GM12878 (cell line): Measurements from ENCODE around the gene TNNC2. TPM values are rescaled to one million over a fixed set of nuclear protein-coding genes. Genes with fewer than 3 reads are reported as not detected.
"Not testable (repeated sequence)": the region's sequence is repeated elsewhere in the genome, so short reads cannot be mapped to it uniquely, and the experiment has no call there.

ENCODE experiments used
- ATAC-seq: fragments of 200-7000 bp; cut with Tn5 transposase; 3 replicates; pipeline ENCODE4 v1.9.1; 2020; ENCODE audit warnings: mild to moderate bottlenecking, moderate library complexity
- BruUV-seq: library from RNA; stranded (reverse); fragments of 400-500 nt; replicated peaks from 2 replicates; lab custom pipeline; 2021; lab: Mats Ljungman, UMichigan
- CTCF ChIA-PET: fragments of 300-600 bp; sonication (Branson Sonifier 250); formaldehyde crosslinking; extraction: SDS; loops from one replicate; lab custom pipeline; 2021; ENCODE audit warnings: inconsistent platforms; lab: Yijun Ruan, JAX
- POLR2A ChIA-PET: fragments of 350-600 bp; formaldehyde crosslinking; extraction: SDS; loops from one replicate; lab custom pipeline; 2021; ENCODE audit warnings: inconsistent platforms; lab: Charles Lee
- RAD21 ChIA-PET: fragments of 300-600 bp; sonication (Branson Sonifier 250); formaldehyde crosslinking; loops from one replicate; lab custom pipeline; 2023; ENCODE audit warnings: antibody characterized with exemption; ENCODE audit not compliant: unreplicated experiment; lab: Charles Lee
- SMC1A ChIA-PET: fragments of 300-600 bp; sonication (Branson Sonifier 250); formaldehyde crosslinking; loops from one replicate; lab custom pipeline; 2023; ENCODE audit not compliant: unreplicated experiment, uncharacterized antibody; lab: Charles Lee
- DNase-seq: peaks from one replicate; pipeline ENCODE4 v3.0.0-alpha.2; 2011; ENCODE audit warnings: low read depth, low spot score
- FAIRE-seq: peaks from 3 replicates; lab custom pipeline; 2011; peaks lifted over from hg19 to GRCh38; lab: Jason Lieb, UNC
- H2AFZ ChIP-seq: 2 replicates; pipeline ENCODE4 v1.6.0; 2011; ENCODE audit warnings: low read depth, low read length, control low read depth; ENCODE audit not compliant: control insufficient read depth
- H3K27ac ChIP-seq: 2 replicates; pipeline ENCODE4 v1.5.1; 2011; ENCODE audit warnings: control low read depth; ENCODE audit not compliant: control insufficient read depth, insufficient read depth
- H3K27me3 ChIP-seq, 2 experiments: replicated peaks in 1 of 2; 2 replicates each; pipeline versions ENCODE4 v1.6.0 to v1.6.1; 2011; ENCODE audit warnings: low read length in 1 of 2; ENCODE audit not compliant: control insufficient read depth in 2 of 2, insufficient read depth in 2 of 2
- H3K36me3 ChIP-seq, 2 experiments: 2 replicates each; pipeline ENCODE4 v1.5.1; 2011; ENCODE audit warnings: low read length in 1 of 2; ENCODE audit not compliant: control insufficient read depth in 2 of 2, insufficient read depth in 2 of 2
- H3K4me1 ChIP-seq: 2 replicates; pipeline ENCODE4 v1.6.1; 2011; ENCODE audit warnings: mild to moderate bottlenecking, low read length, moderate library complexity, mixed read lengths; ENCODE audit not compliant: control insufficient read depth, insufficient read depth
- H3K4me2 ChIP-seq: 2 replicates; pipeline ENCODE4 v1.6.0; 2011; ENCODE audit warnings: control low read depth; ENCODE audit not compliant: control insufficient read depth, insufficient read depth
- H3K4me3 ChIP-seq: fragments of 200-600 bp; sonication (generic); 2 replicates; pipeline ENCODE4 v1.5.1; 2016
- H3K79me2 ChIP-seq: 2 replicates; pipeline ENCODE4 v1.6.0; 2011; ENCODE audit warnings: low read length; ENCODE audit not compliant: control insufficient read depth, insufficient read depth
- H3K9ac ChIP-seq: 2 replicates; pipeline ENCODE4 v1.8.0; 2011; ENCODE audit warnings: low read length, control low read depth, mixed read lengths; ENCODE audit not compliant: control insufficient read depth, insufficient read depth
- H3K9me3 ChIP-seq: replicated peaks from 3 replicates; pipeline ENCODE4 v1.5.1; 2011; ENCODE audit warnings: mild to moderate bottlenecking, low read length; ENCODE audit not compliant: control insufficient read depth, insufficient read depth
- H4K20me1 ChIP-seq: 2 replicates; pipeline ENCODE4 v1.6.0; 2011; ENCODE audit not compliant: control insufficient read depth, insufficient read depth
- ZNF592 ChIP-seq: fragments of 450-650 bp; IDR thresholded peaks from 2 replicates; pipeline ENCODE4 v1.6.1; 2017; ENCODE audit warnings: mild to moderate bottlenecking, moderate library complexity
- WGBS: methylation state at CpG from one replicate; pipeline ENCODE4 v1.1.6; 2016; ENCODE audit warnings: low lambda C conversion rate; ENCODE audit not compliant: insufficient replicate concordance, insufficient coverage; ENCODE audit errors: missing lambda C conversion rate; 5-methylcytosine and 5-hydroxymethylcytosine counted together
- in situ Hi-C: fragments of 300-500 bp; cut with MboI; formaldehyde crosslinking; loops from 9 replicates; pipeline ENCODE4 v1.14.3; 2018; ENCODE audit warnings: mixed read lengths
- intact Hi-C: fragments of 100-400 bp; cut with micrococcal nuclease; formaldehyde crosslinking; loops from one replicate; pipeline ENCODE4 v1.14.2; 2022; ENCODE audit not compliant: unreplicated experiment
- polyA plus RNA-seq, 11 experiments: library from polyadenylated mRNA; depleted of rRNA in 4 of 11; unstranded in 6 of 11; stranded (reverse) in 5 of 11; fragments of >200 nt; fragmentation: Nextera tagmentation in 4 of 11; fragmentation: Illumina TruSeq in 1 of 11; extraction: Ambion mirVana in 4 of 11; extraction: Trizol in 1 of 11; gene quantifications; 1 replicate in 1 of 11; 2 replicates in 10 of 11; pipeline versions ENCODE4 v1.2.1 to v1.2.3, GENCODE V29; 2011 to 2016; ENCODE audit warnings: inconsistent platforms in 2 of 11, missing spikeins in 2 of 11, low read depth in 1 of 11
- total RNA-seq, 4 experiments: library from RNA; depleted of rRNA in 3 of 4; stranded (reverse); fragments of >200 nt in 3 of 4; fragmentation: Illumina TruSeq in 1 of 4; extraction: Trizol in 1 of 4; gene quantifications; 2 replicates each; pipeline versions ENCODE4 v1.2.1 to v1.2.3, GENCODE V29; 2013 to 2021

Gene TNNC2
- total and polyA plus RNA-seq, 10 of the 15 experiments (the other 5 are each of a cell fraction or from before 2014, with no cell fraction given), result 0.37 TPM; not detected in 9

GRCh38 chr20:45832619-45833018 lies 5.5 kb upstream of the TNNC2 start (continued):
- no peak for TF ChIP-seq ZNF592

- DNase-seq, H3K9me3 ChIP-seq, in situ Hi-C loops, intact Hi-C loops, H4K20me1 ChIP-seq, FAIRE-seq, H3K9ac ChIP-seq, SMC1A ChIA-PET, ATAC-seq, H3K4me2 ChIP-seq, H3K27me3 ChIP-seq, H3K36me3 ChIP-seq, H3K4me3 ChIP-seq, H3K79me2 ChIP-seq, H3K4me1 ChIP-seq, BruUV-seq, H3K27ac ChIP-seq, H2AFZ ChIP-seq: not testable (repeated sequence)
- WGBS, result 66% methylated on average over 4 of the region's 4 CpGs
- CTCF ChIA-PET, result interaction anchor here (1.0 to 1.4 kb wide), 2 partner anchors 30 to 31 kb away, joined by 3 to 6 read pairs; no protein-coding TSS in a partner anchor
- POLR2A ChIA-PET, result interaction anchor here (1.4 kb wide), 1 partner anchor 8 kb away, joined by 5 read pairs; no protein-coding TSS in a partner anchor
- RAD21 ChIA-PET, result interaction anchor here (1.6 kb wide), 1 partner anchor 11 kb away, joined by 3 read pairs; no protein-coding TSS in a partner anchor
Measured at GRCh38 chr20:45829673-45830106, 2.6 kb upstream of the TNNC2 start.
